Hematopoietic multipotent progenitor cell treated with erythropoietin and hydrocortisone succinate and interleukin-3 and kit ligand, for 8 days (in vitro differentiated cells): ENCODE data around the gene SHISA5.

Source experiments
- DNase-seq: peaks from one replicate; pipeline ENCODE4 v3.0.0-alpha.2; 2015

The SHISA5 gene

GRCh38 chr3:48429317-48429959 lies 74.5 kb downstream of the SHISA5 start:
- no peak for DNase-seq

- DNase-seq, result no peak
Measured at GRCh38 chr3:48428572-48429316, 75.2 kb downstream of the SHISA5 start.

GRCh38 chr3:48428088-48428571 lies 75.8 kb downstream of the SHISA5 start:
- DNase-seq, result no peak

GRCh38 chr3:48427630-48427962 lies 76.4 kb downstream of the SHISA5 start:
- DNase-seq, result no peak

- no peak for DNase-seq
Measured at GRCh38 chr3:48426944-48427629, 76.9 kb downstream of the SHISA5 start.

- DNase-seq, result no peak
Measured at GRCh38 chr3:48426401-48426909, 77.5 kb downstream of the SHISA5 start.

GRCh38 chr3:48425281-48425812 lies 78.6 kb downstream of the SHISA5 start:
- no peak for DNase-seq

GRCh38 chr3:48423883-48424695 lies 79.9 kb downstream of the SHISA5 start:
- DNase-seq, result no peak

GRCh38 chr3:48423241-48423882 lies 80.6 kb downstream of the SHISA5 start:
- no peak for DNase-seq

- DNase-seq, result no peak
Measured at GRCh38 chr3:48422681-48423080, 81.3 kb downstream of the SHISA5 start.

GRCh38 chr3:48422272-48422671 lies 81.7 kb downstream of the SHISA5 start:
- no peak for DNase-seq

- no peak for DNase-seq
Measured at GRCh38 chr3:48420561-48420960, 83.4 kb downstream of the SHISA5 start.

GRCh38 chr3:48419597-48419996 lies 84.4 kb downstream of the SHISA5 start:
- DNase-seq, result no peak

- no peak for DNase-seq
Measured at GRCh38 chr3:48419149-48419548, 84.8 kb downstream of the SHISA5 start.

- DNase-seq, result no peak
Measured at GRCh38 chr3:48418651-48419050, 85.3 kb downstream of the SHISA5 start.

GRCh38 chr3:48418140-48418539 lies 85.8 kb downstream of the SHISA5 start:
- no peak for DNase-seq
